HG03045 (cell line): ENCODE results near the gene MGAT5.
A peak's percentile ranks its signal among the peaks of the same experiment; 100 is the strongest.

Source experiments
- ATAC-seq: cut with Tn5 transposase; IDR thresholded peaks from one replicate; pipeline ENCODE4 v1.9.1; 2021; ENCODE audit warnings: mild to moderate bottlenecking, moderate library complexity; ENCODE audit not compliant: unreplicated experiment

MGAT5 gene

GRCh38 chr2:134231301-134231964, 22.4 kb upstream of the MGAT5 start:
- ATAC-seq: no peak

DNA sequence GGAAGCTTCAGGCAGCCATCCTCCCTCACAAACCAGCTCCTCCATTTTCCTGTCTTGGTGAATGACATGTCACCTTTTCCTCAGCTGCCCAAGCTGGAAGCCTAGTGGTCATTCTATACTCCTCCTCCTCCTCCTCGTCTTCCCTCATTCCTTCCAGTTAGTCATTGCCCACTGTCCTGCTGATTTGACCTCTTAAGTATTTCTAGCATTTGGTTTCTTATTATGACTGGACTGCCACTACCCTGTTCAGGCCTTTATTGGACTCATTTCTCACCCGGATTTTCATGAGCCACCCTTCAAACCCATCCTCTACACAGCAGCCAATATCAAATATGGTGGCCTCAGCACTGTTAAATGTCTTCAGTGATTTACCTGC, 21.9 kb upstream of the MGAT5 start:
- ATAC-seq: no peak

DNA sequence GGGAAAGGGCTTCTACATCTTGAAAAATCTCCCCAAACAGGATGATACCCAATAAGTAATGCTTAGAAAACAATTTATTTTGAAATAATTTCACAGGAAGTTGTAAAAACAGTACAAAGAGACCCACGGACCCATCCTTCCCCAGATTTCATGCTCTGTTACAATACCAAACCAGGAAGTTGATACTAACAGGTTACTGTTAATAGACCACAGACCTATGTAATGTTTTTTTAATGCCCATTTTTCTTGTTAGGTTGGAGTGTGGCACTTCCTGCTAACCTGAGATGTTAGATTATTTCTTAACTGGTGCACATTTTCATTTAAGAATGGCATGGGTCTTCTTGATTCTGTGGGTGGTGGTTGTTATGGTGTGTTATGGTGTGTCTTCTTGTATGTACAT, 21.4 kb upstream of the MGAT5 start:
- no peak for ATAC-seq

GRCh38 chr2:134232868-134233727, 20.8 kb upstream of the MGAT5 start:
- peak; percentile 44 for ATAC-seq

DNA sequence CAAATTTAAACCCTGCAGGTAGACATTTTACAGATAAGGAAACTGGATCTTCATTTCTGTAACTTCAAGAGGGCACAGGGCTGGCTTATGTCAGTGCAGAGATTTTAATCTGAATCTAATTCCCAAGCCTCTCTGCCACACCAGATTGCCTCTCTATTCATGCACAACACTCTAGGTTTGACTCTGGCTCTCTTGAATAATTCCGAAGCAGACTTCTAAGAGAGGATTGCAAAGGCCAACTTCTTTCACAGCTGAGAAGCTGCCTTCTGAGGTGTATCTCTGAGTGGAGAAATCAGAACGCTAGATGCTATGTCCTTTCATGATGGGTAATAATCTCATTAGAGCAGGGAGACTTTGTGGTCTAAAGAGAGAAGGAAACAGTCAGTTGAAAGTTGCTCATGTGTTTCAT, 20.1 kb upstream of the MGAT5 start:
- peak; percentile 43 for ATAC-seq

DNA sequence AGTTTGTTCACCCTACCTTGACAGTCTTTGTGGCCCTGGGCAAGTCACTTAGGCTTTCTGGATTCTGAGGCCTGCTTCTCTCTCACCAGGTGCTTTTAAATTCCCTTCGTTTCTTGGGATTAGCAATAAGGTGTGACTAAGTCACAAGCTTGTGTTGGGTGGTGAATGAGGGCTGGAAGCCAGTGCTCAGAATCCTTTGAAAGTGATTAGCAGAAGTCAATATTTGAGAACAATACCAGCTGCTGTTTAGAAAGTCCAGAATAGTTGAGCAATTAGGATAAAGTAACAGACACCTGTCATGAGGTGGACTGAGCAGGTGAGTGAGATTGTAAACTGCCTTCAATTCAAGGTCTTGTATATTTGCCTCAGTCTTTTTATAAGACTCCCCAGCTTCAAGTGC, 19.3 kb upstream of the MGAT5 start:
- ATAC-seq: no peak

GRCh38 chr2:134235510-134236144, 18.2 kb upstream of the MGAT5 start:
- no peak for ATAC-seq

DNA sequence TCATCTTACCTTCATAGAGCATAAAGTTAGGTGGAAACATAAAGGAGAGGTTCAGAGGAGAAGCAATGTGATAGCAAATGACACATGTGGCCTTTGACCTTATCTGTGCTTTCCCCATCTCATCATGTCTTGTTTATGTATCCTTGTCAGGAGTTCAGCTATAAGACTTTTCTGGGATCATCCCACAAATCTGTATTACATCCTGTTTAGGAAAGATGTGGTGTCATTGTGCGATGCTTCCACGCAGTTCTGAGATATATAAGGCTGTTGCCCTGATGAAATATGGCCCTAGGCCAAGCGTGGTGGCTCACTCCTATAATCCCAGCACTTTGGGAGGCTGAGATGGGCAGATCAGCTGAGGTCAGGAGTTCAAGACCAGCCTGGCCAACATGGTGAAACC, 15.5 kb upstream of the MGAT5 start:
- ATAC-seq: no peak

GRCh38 chr2:134240061-134240460, 13.8 kb upstream of the MGAT5 start:
- no peak for ATAC-seq

GRCh38 chr2:134241911-134242310, 12.0 kb upstream of the MGAT5 start:
- no peak for ATAC-seq

- ATAC-seq: no peak
These were observed 10.6 kb upstream of the MGAT5 start for GRCh38 chr2:134243244-134243643.

DNA sequence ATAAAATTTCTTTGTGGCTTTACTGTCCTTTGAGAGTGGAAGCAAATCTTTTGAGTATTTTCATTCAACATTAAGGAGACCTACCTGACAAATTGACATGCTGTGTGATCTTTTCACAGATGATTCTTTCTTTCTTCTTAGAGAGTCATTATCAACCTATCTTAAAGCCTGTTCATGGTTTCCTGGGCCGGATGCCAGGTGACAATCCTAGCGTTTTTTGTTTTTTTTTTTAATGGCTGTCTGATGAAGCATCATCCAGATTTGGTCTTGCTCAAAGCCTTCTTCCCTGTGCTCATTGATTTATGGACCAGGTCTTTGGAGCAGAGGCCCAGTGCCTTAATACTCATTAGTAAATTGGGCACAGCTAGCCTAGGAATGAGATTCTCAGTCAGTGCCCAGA, 9.8 kb upstream of the MGAT5 start:
- ATAC-seq: no peak

DNA sequence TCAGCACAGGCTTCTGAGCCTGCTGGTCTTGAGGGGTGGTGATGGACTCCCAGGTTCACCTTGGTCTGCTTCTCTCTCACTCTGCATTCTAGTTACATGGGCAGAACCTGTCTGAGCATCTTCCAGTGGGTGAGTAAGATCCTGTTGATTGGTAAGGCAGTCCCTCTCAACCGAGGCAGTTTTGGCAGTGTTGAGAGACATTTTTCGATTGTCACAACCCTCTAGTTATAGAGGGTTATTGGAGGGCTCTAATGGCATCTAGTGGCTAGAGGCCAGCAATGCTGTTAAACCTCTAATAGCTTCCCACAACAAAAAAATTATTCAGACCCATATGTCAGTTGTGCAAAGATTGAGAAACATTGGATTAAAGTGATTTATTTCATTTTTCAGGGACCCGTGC, 9.3 kb upstream of the MGAT5 start:
- ATAC-seq: no peak

DNA sequence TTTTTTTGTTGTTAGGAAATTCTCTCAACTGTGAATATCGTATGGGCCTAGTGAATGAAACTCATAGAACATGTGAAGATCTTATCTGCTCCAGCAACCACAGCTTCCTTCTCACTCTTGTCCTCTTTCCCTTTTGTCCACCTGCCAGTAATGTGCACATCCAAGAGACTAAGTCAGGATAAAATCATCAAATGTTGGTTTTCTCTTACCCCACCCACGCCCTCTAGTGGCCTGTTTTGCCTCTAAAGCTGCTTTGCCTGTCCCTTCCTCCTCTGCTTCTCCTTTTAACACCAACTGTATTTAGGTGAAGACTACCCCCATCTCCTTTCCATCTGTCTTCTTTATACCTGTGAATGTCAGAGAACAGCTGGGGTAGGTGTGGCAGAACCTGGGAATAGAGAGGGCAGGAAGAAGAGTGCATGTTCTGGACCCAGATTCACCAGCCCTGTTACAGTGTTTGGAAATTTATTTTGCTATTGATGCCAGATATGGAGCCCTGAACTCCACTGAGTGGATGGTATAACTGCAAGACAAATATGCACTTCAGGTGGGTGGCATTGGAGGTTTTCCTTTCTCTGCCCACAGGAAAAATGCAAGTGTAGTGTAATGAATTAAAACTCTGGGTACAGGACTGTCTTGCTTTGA, 8.4 kb upstream of the MGAT5 start:
- no peak for ATAC-seq

GRCh38 chr2:134246154-134246874, 7.6 kb upstream of the MGAT5 start:
- ATAC-seq: no peak

DNA sequence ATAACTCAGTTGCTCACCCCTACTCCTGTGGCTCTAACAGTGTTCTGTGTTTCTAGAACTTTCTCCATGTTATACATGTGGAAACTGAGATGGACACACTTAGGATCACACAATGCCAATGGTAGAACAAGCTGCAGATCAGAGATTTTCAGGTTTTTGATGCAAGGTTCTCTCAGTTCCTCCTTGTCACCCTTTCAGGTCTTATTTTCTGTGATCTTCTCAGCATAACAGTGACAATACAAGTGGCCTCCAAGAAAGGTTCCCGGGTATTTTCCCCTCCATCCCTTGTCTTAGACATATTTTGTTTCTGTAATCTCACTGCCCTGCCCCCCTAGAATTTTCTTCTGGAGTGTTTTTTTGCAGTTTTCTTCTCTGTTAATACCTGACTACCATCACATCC, 6.2 kb upstream of the MGAT5 start:
- peak; percentile 39 for ATAC-seq

GRCh38 chr2:134248913-134249312, 5.0 kb upstream of the MGAT5 start:
- ATAC-seq: no peak

GRCh38 chr2:134249755-134250154, 4.1 kb upstream of the MGAT5 start:
- ATAC-seq: no peak

GRCh38 chr2:134250840-134251461, 2.9 kb upstream of the MGAT5 start:
- ATAC-seq: no peak

DNA sequence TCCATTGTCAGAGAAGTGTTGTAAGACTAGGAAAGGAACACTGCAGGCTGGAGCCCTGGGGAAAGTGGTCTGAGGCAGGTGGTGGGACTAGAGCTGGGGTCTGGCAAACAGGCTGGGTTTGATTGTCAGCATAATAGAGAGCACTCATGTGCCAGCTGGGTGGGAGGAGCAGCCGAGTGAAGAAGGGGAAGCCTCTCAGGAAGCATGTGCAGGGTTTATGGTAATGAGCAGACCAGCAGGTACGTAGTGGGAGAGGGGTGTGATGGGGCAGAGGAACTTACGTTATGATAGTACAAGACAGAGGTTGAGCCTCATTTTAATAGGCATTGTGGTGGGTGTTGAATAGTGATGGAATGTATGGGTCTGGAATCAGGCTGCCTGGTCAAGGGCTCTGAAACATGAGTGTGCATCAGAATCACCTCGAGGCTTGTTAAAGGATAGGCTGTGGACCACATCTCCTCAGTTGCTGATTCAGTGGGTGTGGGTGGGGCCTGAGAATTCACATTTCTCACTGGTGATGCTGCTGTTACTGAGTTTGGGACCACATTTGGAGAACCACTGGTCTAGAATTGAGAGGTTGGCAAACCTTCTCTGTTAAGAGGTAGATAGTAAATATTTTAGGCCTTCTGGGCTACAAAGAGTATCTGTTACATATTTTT, 1.7 kb upstream of the MGAT5 start:
- no peak for ATAC-seq
